NCI-H187 treated with DMSO at 0.1 percent for 48 hours (cell line): Measurements from ENCODE around the gene KIRREL2.
"Not testable (repeated sequence)": the region's sequence is repeated elsewhere in the genome, so short reads cannot be mapped to it uniquely, and the experiment has no call there.

Experiments used
- DNase-seq: peaks from one replicate; lab custom pipeline; 2025; lab: John Stamatoyannopoulos, UW

The KIRREL2 gene

DNA sequence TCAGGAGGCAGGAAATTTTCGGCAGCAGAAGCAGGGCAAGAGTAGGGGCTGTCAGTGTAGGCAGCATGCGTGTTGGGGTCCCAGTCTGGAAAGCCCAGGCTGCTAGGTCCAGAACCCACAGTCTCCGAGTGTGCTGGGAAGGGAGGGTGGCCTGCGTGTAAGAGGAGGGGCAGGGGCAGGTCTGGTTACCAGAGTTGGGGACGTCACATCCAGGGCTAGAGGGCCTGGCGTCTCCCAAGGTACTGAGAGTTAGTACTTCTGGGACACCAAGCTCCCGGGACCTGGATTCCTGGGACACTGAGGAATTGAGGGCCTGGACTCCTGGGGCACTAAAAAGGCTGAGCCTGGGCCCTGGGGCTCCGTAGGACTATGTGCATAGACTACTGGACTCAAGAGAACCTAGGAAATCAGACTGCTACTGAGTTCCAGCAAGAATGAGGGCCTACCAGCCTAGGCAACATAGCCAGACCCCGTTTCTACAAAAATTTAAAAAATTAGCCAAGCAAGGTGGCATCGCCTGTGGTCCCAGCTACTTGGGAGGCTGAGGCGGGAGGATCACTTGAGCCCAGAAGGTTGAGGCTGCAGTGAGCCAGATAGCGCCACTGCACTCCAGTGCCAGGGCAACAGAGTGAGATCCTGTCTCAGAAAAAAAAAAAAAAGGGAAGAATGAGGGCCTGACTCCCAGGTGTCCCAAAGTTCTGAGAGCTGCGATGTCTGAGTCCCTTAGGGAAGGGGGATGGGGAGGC is 41.2 kb downstream of the KIRREL2 start:
- DNase-seq, result no peak

DNA sequence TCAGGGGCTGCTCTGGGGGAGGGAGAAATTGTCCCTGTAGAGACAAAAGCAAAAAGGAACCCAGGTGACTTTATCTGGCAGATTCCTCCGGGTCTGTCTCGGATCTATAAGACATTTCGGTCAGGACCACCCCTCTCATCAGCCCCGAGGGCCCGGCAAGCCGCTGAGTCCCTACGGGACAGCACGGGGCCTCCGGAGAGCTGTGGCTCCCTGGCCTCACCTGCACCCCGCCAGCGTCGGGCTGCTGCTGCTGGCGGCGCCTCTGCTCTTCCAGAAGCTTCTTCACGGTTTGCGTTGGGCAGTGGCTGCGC is 41.7 kb downstream of the KIRREL2 start:
- DNase-seq, result no peak

DNA sequence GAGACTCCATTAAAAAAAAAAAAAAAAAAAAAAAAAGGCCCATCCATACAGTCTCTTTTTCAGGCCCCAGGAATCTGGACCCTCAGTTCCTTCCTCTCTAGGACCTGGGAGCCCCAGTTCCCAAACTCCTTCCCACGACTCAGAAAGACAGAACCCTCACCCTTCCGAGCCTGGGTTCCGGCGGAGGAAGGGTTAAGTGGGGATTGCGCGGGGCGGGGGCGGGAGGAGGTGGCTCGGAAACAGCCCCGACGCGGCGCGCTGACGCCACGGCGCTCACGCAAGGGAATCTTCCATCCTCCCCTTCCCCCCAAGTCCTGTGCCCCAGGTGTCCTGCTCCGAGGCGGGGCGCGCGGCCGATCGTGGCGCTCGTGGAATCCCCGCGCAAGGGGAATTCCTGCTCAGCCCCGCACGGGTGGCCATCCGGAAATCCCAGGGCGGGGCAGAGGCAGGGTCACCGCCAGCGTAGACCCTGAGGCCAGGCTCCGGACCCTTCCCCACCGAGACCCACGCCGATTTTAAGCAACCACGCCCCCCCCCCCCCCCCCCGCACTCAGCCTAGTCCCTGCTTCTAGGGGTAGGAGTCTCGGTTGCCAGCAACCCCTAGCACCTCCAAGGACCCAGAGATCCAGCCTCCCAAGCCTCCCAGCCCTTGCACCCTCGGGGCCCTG is 43.0 kb downstream of the KIRREL2 start:
- DNase-seq, result peak; percentile 21

DNA sequence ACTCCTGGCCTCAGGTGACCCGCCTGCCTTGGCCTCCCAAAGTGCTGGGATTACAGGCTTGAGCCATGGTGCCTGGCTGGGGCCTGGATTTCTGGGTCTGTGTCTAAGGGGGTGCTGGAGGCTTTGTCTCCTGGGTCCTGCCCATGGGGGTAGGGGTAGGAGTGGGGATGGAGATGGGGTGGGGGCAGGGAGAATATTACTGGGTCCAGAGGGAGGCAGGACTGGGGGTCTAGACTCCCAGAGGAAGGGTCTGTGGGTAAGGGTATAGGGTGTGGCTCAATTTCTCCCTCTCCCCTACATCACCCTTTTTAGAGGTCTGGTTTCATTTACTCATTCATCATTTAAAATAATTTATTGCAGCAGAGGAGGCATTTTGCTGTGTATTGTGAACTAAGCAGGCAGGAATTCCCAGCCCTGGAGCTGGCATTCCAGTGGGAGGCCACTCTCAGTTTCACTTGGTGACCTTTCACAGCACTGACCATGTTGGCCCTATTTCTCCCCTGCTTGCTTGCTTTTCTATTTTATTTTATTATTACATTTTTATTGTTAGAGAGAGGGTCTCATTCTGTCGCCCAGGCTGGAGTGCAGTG is 44.4 kb downstream of the KIRREL2 start:
- no peak for DNase-seq

DNA sequence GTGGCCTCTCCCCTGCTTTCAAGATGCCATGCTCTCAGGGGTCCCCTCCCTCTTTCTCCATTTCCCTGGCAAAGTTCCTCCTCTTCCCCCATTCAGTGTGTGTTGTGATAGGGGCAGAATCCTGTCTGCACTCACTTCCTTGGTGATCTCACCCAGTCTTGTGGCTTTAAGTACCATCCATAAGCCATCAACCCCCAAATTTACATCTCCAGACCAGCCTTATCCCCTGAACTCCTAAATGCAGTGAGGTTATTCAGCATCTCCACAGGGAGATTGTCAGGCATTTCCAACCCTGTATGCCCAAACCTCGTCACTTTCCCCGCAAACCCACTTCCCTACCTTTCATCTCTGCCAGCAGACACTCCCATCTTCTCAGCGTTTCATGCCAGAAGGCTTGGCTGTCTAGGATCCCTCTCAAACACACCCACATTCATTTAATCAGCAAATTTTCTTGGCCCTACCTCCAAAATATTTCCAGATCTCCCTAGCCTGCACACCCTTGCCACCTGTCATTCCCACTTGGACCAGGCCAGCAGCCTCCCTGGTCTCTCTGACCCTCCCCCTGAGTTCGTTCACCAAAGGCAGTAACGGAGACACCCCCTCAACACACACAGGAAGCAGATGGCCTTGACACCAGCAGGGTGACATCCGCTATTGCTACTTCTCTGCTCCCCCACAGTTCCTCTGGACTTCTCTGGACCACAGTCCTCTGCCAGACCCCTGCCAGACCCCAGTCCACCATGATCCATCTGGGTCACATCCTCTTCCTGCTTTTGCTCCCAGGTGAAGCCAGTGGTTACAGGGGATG is 45.3 kb downstream of the KIRREL2 start, which contains the start of gene HCST:
Gene HCST, plus strand, starts transcription at position 676 of the 808 bp plus-strand sequence. Its CDS starts 65 bp downstream, at position 741.
- DNase-seq, result no peak

DNA sequence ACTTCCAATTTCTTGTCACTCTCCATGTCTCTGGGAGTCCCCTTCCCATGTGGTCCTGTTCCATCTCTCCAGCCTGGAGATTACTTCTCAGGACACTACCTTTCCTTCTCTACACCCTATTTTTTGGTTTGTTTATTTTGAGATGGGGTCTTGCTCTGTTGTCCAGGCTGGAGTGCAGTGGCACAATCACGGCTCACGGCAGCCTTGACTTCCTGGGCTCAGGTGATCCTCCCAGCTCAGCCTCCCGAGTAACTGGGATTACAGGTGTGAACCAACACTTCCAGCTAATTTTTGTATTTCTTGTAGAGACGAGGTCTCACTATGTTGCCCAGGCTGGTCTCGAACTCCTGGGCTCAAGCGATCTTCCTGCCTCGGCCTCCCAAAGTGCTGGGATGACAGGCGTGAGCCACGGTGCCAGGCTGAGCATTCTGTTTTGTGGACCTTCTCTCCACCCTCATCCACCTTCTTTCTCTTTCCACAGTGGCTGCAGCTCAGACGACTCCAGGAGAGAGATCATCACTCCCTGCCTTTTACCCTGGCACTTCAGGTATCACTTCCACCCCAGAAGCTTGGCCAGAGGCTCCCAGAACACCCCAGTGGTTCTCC is 46.3 kb downstream of the KIRREL2 start:
- DNase-seq, result no peak

DNA sequence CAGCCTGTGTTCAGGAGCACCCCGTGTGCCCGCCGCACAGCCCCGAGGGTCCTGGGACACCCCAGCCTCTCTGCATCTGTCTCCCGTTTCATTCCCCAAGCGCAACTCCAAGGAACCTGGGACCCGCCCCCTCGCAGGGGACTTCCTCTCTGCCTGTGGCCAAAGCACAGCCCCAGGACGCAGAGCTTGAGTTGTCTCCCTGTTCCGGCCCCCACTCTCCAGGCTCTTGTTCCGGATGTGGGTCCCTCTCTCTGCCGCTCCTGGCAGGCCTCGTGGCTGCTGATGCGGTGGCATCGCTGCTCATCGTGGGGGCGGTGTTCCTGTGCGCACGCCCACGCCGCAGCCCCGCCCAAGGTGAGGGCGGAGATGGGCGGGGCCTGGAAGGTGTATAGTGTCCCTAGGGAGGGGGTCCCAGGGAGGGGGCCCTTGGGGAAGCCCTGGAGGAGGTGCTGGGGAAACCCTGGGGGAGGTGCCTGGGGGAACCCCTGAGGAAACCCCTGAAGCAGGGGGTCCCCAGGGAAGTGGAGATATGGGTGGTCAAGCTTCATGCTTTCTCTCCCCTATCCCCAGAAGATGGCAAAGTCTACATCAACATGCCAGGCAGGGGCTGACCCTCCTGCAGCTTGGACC is 47.0 kb downstream of the KIRREL2 start:
- DNase-seq, result no peak

DNA sequence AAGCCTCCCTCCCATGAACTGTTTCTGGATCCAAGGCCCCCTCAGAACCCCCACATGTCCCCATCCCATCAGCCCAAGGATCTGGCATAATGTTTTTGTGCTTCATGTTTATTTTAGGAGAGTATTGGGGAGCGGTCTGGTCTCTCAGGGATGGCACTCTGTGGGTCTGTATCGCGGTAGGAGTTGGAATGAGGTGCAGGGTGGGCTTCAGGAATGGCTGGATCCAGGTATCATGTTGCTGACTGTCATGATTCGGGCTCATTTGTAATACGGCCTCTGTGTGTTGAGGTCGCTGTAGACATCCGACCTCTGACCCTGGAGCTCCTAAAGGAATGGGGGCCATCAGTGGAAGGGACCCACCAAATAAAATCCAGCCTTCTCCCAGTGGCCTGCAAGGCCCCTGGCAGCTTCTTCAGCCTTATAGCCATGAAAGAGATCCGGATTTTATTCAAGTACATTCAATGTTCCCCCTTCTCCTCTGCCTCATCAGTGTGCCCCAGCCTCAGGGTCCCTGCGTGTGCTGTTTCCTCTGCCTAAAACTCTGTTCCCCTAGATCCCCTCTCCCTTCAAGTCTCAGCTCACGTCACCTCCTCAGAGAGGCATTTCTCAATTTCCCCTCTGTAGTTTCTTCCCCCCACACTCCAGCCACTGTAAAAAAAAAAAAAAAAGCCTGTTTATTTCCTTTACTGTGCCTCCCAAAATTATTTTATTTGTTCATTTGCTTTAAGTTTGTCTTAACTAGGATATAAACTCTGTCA is 47.8 kb downstream of the KIRREL2 start:
- DNase-seq, result no peak

DNA sequence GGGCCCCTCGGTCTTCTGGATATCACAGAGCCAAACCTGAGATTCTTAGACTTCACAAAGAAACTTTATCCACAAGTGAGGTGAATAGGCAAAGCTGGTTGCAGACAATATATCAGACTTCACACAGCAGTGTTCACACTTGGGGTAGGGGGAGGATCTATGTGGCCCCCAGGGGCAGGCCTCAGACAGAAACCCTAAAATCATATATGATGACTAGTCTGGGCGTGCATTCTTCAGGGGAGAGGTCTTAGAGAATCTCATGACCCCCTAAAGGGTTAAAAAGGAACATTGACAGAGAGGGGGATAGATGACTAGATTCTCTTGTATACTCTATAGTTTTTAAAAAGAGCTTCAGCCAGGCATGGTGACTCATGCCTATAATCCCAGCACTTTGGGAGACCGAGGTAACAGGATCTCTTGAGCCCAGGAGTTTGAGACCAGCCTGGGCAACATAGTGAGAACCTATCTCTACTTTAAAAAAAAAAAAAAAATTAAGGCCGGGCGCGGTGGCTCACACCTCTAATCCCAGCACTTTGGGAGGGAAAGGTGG is 48.5 kb downstream of the KIRREL2 start:
- no peak for DNase-seq

DNA sequence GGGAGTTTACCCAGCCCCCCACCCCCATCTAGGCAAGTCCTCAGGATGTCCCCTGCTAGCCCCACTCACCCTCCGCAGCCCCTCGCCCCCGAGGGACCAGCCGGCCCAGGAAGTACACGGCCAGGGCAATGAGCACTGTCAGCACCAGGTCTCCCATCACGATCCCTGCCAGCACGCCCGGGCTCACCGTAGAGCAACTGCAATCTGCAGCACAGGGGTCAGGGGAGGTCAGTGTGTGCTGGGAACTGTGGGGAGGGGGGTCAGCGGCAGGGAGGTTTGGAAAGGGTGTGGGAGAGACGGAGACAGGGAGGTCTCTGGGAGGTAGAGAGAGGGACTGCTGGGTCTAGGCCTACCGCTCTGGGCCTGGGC is 50.6 kb downstream of the KIRREL2 start:
- DNase-seq, result no peak

DNA sequence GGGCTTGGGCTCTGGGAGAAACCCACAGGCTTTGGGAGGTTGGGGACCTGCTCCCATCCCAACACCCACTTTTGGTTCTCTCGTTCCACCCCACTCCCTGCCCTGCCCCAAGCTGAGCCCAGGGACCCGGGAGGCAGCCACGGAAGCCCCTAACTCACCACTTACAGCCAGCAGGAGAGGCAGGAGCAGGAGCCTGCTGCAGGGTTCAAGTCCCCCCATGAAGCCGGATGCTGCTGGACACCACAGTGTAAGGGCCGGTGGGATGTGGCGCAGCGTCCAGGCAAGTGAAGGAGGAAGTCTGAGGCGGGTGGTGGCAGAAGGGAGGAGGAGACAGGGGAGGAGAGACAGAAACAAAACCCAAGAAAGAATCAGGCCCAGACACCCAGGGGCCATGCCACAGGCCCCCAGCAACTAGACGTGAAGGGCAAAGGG is 51.3 kb downstream of the KIRREL2 start, which contains the start of gene TYROBP:
Gene TYROBP, minus strand, starts transcription at position 286 of the 432 bp plus-strand sequence. Its CDS starts 67 bp downstream, at position 219.
- DNase-seq, result no peak

DNA sequence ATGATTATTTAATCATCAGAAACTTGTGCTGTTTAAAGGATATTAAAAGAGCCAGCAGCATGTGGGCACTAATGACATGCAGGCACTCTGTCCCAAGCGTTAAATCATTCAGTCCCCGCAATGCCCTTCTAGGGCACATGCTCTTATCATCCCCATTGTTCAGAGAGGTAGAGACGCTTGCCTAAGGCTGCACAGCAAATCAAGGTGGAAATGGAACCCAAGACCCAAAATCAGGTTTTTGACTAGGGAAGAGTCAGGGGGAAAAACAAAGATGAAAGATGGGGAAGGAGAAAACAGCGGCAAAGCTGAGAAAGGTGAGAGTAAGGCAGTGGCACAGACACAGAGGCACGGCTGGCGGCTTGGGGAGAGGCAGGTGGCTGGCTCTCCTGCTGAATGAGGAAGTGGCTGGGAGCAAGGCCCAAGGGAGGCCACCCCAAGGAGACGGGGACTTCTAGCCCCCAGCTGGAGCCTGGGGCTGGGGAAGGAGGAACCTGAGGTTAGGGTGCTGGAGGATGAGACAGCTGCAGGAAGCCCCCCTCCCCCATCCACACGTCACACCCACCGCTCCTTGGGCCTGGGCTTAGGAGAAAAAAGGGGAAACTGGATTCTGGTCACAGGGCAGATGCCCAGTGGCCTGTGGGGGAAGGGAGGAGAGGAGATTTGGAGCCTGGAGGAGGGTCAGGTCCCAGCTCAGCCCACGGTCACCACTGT is 52.4 kb downstream of the KIRREL2 start:
- no peak for DNase-seq

DNA sequence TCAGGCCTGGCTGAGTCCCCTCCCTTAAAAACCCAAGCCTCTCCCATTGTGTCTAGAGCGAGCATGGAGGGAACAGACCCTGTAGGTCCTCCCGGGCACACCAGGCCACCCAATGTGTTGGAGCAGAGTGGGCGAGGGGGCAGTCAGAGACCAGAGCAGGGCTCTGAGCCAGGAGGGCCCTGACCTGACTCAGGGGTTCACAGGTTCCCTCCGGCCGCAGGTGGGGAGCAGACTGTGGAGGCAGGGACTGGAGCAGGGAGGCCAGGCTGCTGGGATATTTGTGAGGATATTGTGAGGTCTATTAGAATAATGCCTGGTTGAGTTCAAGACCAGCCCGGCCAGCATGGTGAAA is 52.9 kb downstream of the KIRREL2 start:
- DNase-seq, result no peak

DNA sequence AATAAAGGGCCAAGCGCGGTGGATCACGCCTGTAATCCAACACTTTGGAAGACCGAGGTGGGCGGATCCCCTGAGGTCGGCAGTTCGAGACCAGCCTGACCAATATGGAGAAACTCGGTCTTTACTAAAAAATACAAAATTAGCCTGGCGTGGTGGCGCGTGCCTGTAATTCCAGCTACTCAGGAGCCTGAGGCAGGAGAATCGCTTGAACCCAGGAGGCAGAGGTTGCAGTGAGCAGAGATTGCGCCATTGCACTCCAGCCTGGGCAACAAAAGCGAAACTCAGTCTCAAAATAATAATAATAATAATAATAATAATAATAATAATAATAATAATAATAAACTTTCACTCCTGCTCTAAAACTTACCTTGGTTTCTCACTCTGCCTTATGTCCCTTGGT is 53.6 kb downstream of the KIRREL2 start:
- not testable (repeated sequence) for DNase-seq

DNA sequence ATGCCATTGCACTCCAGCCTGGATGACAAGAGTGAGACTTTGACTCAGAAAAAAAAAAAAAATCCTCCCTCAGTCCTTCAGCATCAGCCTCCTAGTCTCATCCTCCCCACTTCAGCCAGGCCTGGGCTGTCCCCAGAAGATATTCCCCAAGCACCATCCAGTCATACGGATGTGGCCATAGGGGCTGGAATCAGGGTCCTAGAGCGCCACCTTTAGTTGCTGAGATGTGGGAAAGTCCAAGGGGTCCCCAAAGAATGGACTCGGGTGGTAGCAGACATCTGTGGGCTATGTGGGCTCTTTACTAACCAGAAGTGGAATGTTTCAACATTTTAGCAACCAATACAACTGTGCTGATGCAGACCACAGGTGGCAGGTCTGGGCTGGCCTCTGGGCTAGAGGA is 54.5 kb downstream of the KIRREL2 start:
- DNase-seq, result no peak

DNA sequence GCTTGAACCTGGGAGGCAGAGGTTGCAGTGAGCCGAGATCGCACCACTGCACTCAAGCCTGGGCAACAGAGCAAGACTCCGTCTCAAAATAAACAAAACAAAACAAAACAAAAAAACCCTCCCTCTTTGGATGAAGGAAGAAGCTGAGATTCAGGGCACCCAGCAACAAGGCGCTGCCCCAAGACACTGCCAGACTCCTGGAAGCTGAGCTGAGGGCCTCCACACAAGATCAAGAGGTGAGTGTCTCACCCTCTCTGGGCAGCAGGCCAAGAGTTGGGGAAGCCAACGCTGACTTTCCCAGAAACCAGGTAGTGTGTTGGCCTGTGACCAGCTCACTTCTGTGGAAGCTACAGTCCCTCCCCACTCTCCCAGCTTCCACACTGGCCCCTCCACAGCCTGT is 55.1 kb downstream of the KIRREL2 start:
- no peak for DNase-seq

DNA sequence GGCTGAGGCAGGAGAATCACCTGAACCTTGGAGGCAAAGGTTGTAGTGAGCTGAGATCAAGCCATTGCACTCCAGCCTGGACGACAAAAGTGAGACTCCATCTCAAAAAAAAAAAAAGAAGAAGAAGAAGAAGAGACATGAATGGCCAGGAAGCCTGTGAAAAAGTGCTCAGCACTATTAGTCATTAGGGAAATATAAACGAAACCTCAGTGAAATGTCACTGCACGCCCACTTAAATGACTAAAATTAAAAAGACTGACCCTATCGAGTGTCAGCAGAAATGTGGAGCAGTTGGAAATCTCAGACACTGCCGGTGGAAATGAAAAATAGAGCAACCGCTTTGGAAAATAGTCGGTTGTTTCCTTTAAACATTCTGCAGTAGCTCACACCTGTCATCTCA is 56.9 kb downstream of the KIRREL2 start:
- DNase-seq, result no peak

DNA sequence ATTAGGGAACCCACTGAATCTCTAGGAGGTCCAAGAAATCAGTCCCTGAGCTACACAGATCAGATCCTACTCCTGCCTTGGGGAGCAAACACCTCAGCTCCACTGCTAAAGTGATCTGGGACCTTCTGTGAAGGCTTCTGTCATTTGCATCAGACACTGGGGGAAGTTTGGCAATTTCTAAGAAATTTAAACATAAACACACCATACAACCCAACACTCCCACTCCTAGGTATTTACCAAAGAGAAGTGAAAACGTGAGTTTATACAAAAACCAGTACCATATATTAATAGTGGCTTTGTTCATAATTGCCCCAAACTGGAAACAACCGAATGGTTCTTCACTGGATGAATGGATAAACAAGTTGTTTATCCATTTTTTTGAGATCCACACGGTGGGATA is 58.7 kb downstream of the KIRREL2 start:
- DNase-seq, result no peak
